ENCODE data around the gene RFTN1. TPM values are rescaled to one million over a fixed set of nuclear protein-coding genes. Genes with fewer than 3 reads are reported as not detected.

RFTN1 gene
- total and polyA plus RNA-seq, 10 of the 15 experiments (the other 5 are each of a cell fraction or from before 2014, with no cell fraction given) = 20.6 to 213 (median 147) TPM

- TF ChIP-seq NKRF (conservative IDR thresholded peaks at IDR 0.05) = no peak
- TF ChIP-seq JUNB (IDR thresholded peaks at IDR 0.05) = no peak; the same call in 1 of the 2 replicates
- TF ChIP-seq NFXL1 (IDR thresholded peaks at IDR 0.05; ENCODE audit: borderline replicate concordance) = no peak
- no peak for TF ChIP-seq TBL1XR1 (IDR thresholded peaks at IDR 0.05; ENCODE audit: low read depth, low read length)
- TF ChIP-seq SKIL (IDR thresholded peaks at IDR 0.05; ENCODE audit: low read depth, poor library complexity, severe bottlenecking) = peak; percentile 63
- TF ChIP-seq ZBTB33 (IDR thresholded peaks at IDR 0.05) = no peak
- TF ChIP-seq USF1 (IDR thresholded peaks at IDR 0.05; ENCODE audit: borderline replicate concordance, extremely low read length, insufficient read depth, low read depth, low read length) = no peak
- TF ChIP-seq ZNF687 (IDR thresholded peaks at IDR 0.05) = peak; percentile 93
- TF ChIP-seq NR2C1 (IDR thresholded peaks at IDR 0.05) = no peak
- TF ChIP-seq ZNF384 (IDR thresholded peaks at IDR 0.05; ENCODE audit: borderline replicate concordance, low read depth, low read length) = no peak
- peak; percentile 95 for TF ChIP-seq RCOR1 (conservative IDR thresholded peaks at IDR 0.05; ENCODE audit: low read depth, low read length)
- TF ChIP-seq SMARCA5 (IDR thresholded peaks at IDR 0.05) = no peak
- peak; percentile 69; the same call in 1 of the 2 replicates for TF ChIP-seq CHD2 (IDR thresholded peaks at IDR 0.05; ENCODE audit: borderline replicate concordance, low read depth, low read length)
- TF ChIP-seq MLLT1 (IDR thresholded peaks at IDR 0.05) = no peak
Measured at GRCh38 chr3:16433701-16434151, 79.8 kb downstream of the RFTN1 start (continued).
